Stimulated activated CD8-positive, alpha-beta memory T cell treated with anti-CD3 and anti-CD28 coated beads, Interleukin-15, amount 100 ng/mL, for 1 hour (primary cell): Measurements from ENCODE around the gene MAG.
"Not testable (repeated sequence)": the region's sequence is repeated elsewhere in the genome, so short reads cannot be mapped to it uniquely, and the experiment has no call there.

Experiments used
- DNase-seq: peaks from one replicate; pipeline ENCODE4 v3.0.0-alpha.2; 2020; ENCODE audit warnings: low read depth

The MAG gene

DNA sequence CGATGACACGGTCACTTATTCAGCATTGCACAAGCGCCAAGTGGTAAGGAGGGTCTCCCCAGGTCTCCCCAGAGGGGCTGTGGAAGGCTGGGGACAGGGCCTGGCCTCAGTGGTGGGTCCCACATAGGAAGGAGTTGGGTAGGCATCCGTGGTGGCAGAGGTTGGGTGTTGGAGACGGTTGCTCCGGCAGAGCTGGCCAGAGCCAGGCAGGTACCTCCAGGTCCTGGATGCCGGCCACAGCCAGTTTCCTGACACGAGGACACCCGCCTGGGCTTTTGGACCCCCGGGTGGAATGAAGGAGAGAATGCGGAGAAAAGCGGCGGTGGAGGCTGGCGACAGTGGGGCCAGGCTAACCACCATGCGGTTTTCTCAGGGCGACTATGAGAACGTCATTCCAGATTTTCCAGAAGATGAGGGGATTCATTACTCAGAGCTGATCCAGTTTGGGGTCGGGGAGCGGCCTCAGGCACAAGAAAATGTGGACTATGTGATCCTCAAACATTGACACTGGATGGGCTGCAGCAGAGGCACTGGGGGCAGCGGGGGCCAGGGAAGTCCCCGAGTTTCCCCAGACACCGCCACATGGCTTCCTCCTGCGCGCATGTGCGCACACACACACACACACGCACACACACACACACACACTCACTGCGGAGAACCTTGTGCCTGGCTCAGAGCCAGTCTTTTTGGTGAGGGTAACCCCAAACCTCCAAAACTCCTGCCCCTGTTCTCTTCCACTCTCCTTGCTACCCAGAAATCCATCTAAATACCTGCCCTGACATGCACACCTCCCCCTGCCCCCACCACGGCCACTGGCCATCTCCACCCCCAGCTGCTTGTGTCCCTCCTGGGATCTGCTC lies 54.5 kb downstream of the MAG start:
- peak; percentile 48 for DNase-seq

DNA sequence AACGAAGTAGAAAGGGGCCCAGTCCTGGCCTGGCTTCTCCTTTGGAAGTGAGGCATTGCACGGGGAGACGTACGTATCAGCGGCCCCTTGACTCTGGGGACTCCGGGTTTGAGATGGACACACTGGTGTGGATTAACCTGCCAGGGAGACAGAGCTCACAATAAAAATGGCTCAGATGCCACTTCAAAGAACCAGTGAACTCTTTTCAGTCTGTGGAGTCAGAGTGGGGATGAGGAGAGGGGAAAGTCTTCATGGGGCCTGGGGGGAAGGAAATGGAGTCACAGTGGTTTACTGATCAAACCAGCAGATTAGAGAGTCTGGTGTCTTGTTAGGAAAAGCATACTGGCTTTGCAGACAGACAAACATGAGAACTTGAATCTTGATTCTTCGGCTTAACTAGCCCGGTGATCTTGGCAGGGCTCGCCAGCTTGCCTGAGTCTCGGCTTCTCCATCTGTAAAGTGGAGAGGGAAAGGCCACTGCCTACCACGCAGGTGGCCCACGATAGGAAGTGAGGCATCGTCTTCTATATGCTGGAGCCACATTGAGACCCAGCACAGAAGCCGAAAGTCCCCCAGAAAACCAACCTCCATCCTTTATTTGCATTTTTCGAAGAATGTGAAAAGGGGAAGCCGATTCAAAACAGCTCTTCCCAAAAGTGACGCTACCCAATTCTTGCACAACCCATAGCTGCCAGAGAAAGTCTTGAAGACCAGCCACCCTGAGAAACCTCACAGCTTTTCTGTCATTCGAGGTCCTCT lies 55.4 kb downstream of the MAG start, which contains the start of gene FFAR1:
Gene FFAR1, plus strand, starts transcription at position 732 of the 759 bp plus-strand sequence. CDS start 3,650 bp downstream, outside the sequence.
- DNase-seq, result no peak

DNA sequence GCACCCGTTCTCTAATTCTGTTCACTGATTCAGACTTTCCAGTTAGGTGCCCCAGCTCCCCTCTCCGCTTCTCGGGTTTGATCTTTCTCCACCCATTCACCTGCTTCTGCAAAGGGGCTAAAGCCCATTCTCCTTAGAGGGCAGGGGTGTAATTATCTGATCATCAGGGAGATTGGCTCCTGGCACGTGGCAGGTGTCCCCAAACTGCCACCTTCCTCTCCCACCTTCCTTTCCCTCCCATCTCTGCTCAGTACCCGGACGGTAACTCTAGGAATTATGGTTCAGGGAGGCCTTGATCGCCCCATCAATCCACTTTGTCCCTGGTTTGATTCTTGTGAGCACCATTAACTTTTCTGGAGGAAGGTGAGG lies 56.0 kb downstream of the MAG start:
- no peak for DNase-seq

DNA sequence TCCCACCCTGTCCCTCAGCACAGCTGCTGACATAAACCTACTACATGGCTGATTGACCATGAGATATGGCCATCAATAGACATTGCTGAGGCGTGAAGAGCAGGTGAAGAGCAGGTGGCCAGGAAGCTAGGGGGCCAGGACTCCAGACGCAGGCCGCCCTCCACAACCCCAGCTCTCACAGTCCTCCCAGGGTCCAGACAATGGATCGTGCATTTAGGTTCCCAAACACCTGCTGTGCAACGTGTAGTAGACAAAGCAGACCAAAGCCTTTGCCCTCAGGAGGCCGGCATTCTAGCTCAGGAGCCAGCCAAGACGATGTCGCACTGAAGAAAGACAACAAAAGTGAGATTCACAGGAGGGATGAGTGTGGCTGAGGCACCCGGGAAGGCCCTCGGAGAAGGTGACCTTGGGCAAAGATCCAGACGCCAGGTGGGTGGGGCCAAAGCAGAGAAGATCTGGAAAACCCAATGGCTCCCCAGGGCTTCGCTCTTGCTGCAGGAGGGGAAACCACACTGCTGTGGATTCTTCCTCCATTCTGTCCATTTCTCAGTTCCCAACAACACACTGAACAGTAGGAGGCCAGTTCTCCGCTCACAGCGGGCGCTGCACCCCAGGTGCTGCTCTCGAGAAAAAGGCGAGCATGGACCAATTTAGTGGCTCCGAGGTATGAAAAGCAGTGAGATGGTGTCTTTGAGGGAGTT lies 57.1 kb downstream of the MAG start:
- no peak for DNase-seq

DNA sequence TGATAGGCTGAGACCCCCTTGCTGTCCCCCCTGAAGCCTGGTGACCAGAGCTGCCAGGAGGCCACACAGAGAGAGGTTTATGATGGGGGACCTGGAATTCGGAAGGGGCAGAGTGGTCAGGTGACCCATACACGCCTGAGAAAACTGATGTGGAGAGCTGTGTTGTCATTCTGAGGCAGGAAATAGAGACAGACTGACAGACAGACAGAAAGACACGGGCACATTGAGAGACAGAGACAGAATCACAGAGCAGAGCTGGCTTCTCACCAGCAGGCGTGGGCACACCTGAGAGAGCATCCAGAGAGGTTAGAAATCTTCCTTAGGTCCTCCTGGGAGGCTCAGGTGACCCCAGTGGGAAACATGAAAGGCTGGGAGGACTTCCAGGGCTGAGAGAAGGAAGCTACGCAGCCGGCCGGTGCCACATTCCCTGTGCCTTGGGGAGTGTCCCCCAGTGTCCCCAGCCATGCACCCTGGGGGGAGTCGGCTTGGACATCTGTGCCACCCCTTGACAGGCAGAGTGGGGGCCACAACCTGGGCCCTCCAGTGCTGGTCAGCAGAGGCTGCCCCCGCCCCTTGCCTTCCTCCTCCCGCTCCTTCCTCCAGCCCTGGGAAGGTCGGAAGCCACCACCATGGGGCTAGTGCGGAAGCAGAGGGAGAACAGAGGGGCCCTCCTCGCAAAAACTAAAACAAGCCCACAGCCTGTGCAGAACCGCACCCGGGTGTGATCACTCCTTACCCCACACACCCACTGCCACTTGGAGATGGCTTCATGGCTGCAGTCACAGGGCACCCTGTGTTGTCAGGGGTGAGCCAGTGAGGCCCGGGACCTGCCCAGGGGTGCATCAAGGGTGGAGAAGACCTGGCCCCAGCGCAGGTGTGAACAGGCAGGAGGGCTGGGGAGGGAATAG lies 57.9 kb downstream of the MAG start:
- DNase-seq, result no peak

DNA sequence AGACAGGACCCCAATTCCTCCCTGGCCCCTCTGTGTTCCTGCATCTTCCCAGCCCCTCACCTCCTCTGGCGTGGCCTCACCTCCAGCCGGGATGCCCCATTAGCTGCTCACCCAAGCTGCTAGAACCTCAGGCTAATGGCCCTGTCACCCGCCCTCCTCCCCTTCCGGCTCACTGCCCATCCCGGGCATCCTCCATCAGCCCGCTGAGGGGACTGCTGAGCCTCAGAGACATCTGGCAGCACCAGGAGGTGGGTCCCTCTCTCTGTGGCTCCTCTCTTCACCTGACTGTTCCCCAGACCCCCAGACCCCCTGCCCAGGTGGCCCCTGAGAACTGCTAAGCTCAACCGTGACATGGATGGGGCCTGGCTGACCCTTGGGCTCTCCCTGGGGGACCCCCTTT lies 58.6 kb downstream of the MAG start:
- no peak for DNase-seq

- no peak for DNase-seq
Observed at GRCh38 chr19:35351411-35352176, 59.6 kb downstream of the MAG start.

DNA sequence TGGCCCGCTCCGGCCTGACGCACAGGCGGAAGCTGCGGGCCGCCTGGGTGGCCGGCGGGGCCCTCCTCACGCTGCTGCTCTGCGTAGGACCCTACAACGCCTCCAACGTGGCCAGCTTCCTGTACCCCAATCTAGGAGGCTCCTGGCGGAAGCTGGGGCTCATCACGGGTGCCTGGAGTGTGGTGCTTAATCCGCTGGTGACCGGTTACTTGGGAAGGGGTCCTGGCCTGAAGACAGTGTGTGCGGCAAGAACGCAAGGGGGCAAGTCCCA lies 60.2 kb downstream of the MAG start:
- DNase-seq, result no peak

- peak; percentile 48 for DNase-seq
Observed at GRCh38 chr19:35352448-35353304, 60.7 kb downstream of the MAG start.

GRCh38 chr19:35353635-35354034 lies 61.7 kb downstream of the MAG start:
- DNase-seq, result no peak

- DNase-seq, result no peak
Observed at GRCh38 chr19:35354898-35355297, 62.9 kb downstream of the MAG start.

DNA sequence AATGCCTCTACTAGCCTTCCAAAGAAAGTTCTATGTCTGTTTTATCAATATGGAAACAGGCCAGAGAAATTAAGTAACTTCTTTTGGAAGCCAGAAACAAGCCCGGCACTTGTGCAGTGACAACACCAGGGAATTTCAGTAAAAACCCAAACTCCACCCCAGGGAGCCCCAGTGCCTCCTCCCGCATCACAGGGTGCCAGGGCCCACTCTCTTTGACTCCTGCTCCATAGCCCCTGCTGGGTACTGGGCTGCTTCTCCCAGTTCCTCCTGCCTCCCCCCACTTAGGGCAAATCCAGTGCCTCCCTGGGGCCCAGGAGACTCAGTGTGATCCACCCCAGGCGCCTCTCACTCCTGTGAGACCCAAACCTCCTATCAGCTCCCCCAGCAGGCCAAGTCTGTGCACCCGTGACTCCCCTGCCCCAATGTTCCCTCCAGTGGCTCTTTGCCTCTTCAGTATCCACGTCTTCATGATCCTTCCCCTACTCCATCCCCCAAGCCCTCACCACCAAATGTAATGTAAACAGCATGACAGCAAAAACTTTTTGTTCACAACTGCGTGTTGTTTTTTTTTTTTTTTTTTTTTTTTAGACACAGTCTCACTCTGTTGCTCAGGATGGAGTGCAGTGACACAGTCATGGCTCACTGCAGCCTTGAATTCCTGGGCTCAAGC lies 64.0 kb downstream of the MAG start:
- no peak for DNase-seq

- no peak for DNase-seq
Observed at GRCh38 chr19:35357867-35358573, 66.1 kb downstream of the MAG start, which contains the start of gene FFAR3. Gene FFAR3, plus strand, starts transcription at chr19:35358460. Its CDS starts 431 bp downstream, at chr19:35358891.

- not testable (repeated sequence) for DNase-seq
Observed at GRCh38 chr19:35358834-35359233, 66.9 kb downstream of the MAG start.

GRCh38 chr19:35359395-35359794 lies 67.4 kb downstream of the MAG start:
- not testable (repeated sequence) for DNase-seq

DNA sequence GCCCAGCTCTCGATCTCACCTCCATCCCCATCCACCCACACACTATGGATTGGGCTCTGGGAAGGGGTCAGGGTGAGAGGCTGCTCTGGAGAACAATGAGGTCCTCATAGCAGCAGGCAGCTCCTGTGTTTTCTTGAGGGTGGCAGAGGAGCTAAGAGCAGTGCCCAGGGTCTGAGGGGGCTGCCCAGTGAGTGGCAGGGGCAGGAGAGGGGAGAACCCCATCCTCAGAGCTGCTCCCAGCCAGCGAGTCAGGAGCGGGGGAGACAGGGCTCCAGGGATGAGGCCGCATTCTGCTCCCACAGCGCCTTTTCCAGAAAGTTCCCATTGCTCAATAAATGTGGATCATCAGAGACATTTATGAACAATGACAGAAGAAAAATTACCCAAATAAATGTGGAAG lies 68.1 kb downstream of the MAG start:
- not testable (repeated sequence) for DNase-seq

GRCh38 chr19:35360880-35361420 lies 69.0 kb downstream of the MAG start:
- no peak for DNase-seq

GRCh38 chr19:35362261-35363000 lies 70.5 kb downstream of the MAG start:
- no peak for DNase-seq
